ENCODE measurements around the gene TEK.
"Not testable (repeated sequence)": the region's sequence is repeated elsewhere in the genome, so short reads cannot be mapped to it uniquely, and the experiment has no call there.

TEK gene

DNA sequence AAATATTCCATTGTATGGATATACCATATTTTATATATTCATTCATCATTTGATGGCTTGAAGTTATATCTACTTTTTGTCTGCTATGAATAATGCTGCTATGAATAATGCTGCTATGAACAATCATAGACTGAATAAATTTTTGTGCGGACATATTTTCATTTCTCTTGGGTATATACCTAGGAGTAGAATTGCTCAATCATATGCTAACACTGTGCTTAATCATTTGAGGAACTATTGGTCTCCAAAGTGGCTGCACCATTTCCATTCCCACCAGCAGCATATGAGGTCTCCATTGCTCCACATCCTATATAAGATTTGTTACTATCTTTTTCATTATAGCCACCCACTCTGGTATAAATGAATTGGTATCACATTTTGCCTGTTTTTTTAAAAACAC, 18.3 kb upstream of the TEK start:
- Histone ChIP-seq H3K4me1 (ENCODE audit: insufficient read depth, low read length) (peaks cover 10% of the 10 kb centered on the region), H3K4me3 (ENCODE audit: low read depth in 1 of 2, low read length in 2 of 2) (no peak overlapping the region), H3K36me3 (ENCODE audit: insufficient read depth, low read length) (no peaks in the 10 kb centered on the region), H3K9ac (ENCODE audit: low read length) (no peak overlapping the region), H3K27me3 (ENCODE audit: control insufficient read depth in 1 of 2, insufficient read depth in 2 of 2, low read length in 2 of 2) (no peaks in the 10 kb centered on the region), H3K9me3 (ENCODE audit: low read length) (no peaks in the 10 kb centered on the region), H3K27ac (ENCODE audit: low read depth, low read length) (no peak overlapping the region)

DNA sequence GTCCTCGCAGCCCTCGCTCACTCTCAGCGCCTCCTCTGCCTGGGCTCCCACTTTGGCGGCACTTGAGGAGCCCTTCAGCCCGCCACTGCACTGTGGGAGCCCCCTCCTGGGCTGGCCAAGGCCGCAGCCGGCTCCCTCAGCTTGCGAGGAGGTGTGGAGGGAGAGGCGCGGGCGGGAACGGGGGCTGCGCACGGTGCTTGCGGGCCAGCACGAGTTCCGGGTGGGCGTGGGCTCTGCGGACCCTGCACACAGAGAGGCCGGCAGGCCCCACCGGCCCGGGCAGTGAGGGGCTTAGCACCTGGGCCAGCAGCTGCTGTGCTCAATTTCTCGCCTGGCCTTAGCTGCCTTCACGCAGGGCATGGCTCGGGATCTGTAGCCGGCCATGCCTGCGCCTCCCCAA, 16.5 kb upstream of the TEK start:
- H3K4me1 ChIP-seq (ENCODE audit: insufficient read depth, low read length); H3K27ac ChIP-seq (ENCODE audit: low read depth, low read length); H3K36me3 ChIP-seq (ENCODE audit: insufficient read depth, low read length); H3K9me3 ChIP-seq (ENCODE audit: low read length); H3K27me3 ChIP-seq (ENCODE audit: control insufficient read depth in 1 of 2, insufficient read depth in 2 of 2, low read length in 2 of 2); H3K4me3 ChIP-seq (ENCODE audit: low read depth in 1 of 2, low read length in 2 of 2); H3K9ac ChIP-seq (ENCODE audit: low read length): not testable (repeated sequence)

DNA sequence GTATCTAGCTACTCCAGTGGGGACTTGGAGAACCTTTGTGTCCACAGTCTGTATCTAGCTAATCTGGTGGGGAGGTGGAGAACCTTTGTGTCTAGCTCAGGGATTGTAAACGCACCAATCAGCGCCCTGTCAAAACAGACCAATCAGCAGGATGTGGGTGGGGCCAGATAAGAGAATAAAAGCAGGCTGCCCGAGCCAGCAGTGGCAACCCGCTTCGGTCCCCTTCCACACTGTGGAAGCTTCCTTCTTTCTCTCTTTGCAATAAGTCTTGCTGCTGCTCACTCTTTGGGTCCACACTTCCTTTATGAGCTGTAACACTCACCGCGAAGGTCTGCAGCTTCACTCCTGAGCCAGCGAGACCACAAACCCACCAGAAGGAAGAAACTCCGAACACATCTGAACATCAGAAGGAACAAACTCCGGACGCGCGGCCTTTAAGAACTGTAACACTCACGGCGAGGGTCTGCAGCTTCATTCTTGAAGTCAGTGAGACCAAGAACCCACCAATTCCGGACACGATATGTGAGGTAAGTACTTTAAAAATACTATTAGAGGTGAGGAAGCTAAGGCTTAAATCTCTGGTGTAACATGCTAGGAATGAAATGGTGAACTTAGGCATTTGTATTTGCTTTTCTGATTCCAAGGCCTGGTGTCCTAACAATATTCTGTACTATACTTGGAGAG, 15.5 kb upstream of the TEK start:
- not testable (repeated sequence) for H3K36me3 ChIP-seq (ENCODE audit: insufficient read depth, low read length); H3K4me1 ChIP-seq (ENCODE audit: insufficient read depth, low read length); H3K9ac ChIP-seq (ENCODE audit: low read length); H3K27ac ChIP-seq (ENCODE audit: low read depth, low read length); H3K4me3 ChIP-seq (ENCODE audit: low read depth in 1 of 2, low read length in 2 of 2); H3K27me3 ChIP-seq (ENCODE audit: control insufficient read depth in 1 of 2, insufficient read depth in 2 of 2, low read length in 2 of 2); H3K9me3 ChIP-seq (ENCODE audit: low read length)

DNA sequence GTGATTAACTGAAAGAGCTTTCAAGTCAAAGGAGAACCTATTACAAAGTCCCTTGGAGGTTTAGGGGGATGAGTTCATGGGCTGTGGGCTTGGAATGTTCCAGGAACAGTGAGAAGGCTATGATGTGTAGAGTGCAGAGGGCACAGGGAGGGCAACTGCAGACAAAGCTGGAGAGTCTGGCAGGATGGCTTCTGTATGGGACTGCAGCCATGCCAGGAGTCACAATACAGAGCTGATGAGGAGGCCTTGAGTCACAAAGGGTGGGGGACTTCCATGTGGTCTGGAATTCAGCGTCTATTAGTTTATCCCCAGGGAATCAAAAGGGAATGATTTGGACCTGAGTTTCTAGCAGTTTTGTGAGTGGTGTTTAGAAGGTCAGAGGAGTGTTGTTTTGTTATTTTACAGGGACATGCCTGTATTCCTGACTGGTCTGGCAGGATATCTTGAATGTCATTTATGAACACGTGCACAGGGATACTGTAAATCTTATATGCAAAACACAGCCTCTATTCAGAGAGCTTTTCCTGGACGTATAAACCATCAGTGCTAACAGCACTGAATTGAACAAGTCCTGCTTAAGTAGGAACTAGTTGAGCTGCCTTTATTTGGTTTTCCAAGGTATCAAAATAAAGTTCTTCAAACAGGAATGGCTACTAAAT, 14.3 kb upstream of the TEK start:
- Histone ChIP-seq H3K4me1 (ENCODE audit: insufficient read depth, low read length) (no peaks in the 10 kb centered on the region), H3K9ac (ENCODE audit: low read length) (no peak overlapping the region), H3K36me3 (ENCODE audit: insufficient read depth, low read length) (no peaks in the 10 kb centered on the region), H3K27ac (ENCODE audit: low read depth, low read length) (no peak overlapping the region), H3K9me3 (ENCODE audit: low read length) (no peaks in the 10 kb centered on the region), H3K27me3 (ENCODE audit: control insufficient read depth in 1 of 2, insufficient read depth in 2 of 2, low read length in 2 of 2) (no peaks in the 10 kb centered on the region), H3K4me3 (ENCODE audit: low read depth in 1 of 2, low read length in 2 of 2) (no peak overlapping the region)

DNA sequence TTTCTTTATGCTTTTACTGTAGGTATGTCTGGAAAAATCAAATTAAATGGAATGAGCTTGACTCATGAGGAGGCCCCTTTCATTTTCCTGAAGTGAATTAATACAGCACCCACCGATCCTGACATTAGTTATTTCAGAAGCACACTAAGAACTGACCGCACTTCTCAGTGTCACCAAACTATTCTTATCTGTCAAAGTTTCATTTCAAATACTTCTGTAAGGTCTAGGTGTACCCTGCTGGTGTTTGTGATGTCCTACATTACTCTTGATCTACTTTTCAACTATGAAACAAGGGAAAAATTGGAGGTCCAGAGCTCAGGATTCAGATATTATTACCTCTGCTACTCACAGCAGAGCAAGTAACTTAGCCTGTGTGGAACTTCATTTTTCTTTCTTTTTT, 1.8 kb upstream of the TEK start:
- no peaks in the 10 kb centered on the region for H3K4me1 ChIP-seq (ENCODE audit: insufficient read depth, low read length)
- no peaks in the 10 kb centered on the region for H3K9me3 ChIP-seq (ENCODE audit: low read length)
- no peak overlapping the region for H3K4me3 ChIP-seq (ENCODE audit: low read depth in 1 of 2, low read length in 2 of 2)
- H3K27ac ChIP-seq (ENCODE audit: low read depth, low read length) = no peak overlapping the region
- H3K36me3 ChIP-seq (ENCODE audit: insufficient read depth, low read length) = no peaks in the 10 kb centered on the region
- H3K27me3 ChIP-seq (ENCODE audit: control insufficient read depth in 1 of 2, insufficient read depth in 2 of 2, low read length in 2 of 2) = no peaks in the 10 kb centered on the region
- H3K9ac ChIP-seq (ENCODE audit: low read length) = no peak overlapping the region

DNA sequence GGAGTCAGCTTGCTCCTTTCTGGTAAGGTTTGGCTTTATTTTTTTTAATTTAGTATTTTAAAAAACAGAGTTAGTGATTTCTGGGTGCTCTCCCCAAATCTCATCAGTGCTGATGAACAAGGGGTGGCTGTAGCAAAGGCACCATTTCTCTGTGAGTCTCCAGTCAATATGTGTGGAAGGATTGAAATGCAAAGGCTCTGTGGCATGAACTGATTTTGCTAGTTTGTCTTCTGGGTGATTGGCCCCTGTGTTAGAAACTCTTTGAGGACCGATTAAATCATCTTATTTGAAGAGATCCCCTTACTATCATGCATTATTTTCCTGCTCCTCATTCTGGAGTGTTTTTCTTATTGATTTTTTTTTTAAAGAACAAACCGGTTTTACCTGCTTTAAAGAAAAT, 596 bp downstream of the TEK start:
- Histone ChIP-seq H3K27ac (ENCODE audit: low read depth, low read length) (no peak overlapping the region), H3K9me3 (ENCODE audit: low read length) (no peaks in the 10 kb centered on the region), H3K9ac (ENCODE audit: low read length) (no peak overlapping the region), H3K27me3 (ENCODE audit: control insufficient read depth in 1 of 2, insufficient read depth in 2 of 2, low read length in 2 of 2) (no peaks in the 10 kb centered on the region), H3K4me3 (ENCODE audit: low read depth in 1 of 2, low read length in 2 of 2) (no peak overlapping the region), H3K4me1 (ENCODE audit: insufficient read depth, low read length) (no peaks in the 10 kb centered on the region), H3K36me3 (ENCODE audit: insufficient read depth, low read length) (no peaks in the 10 kb centered on the region)

DNA sequence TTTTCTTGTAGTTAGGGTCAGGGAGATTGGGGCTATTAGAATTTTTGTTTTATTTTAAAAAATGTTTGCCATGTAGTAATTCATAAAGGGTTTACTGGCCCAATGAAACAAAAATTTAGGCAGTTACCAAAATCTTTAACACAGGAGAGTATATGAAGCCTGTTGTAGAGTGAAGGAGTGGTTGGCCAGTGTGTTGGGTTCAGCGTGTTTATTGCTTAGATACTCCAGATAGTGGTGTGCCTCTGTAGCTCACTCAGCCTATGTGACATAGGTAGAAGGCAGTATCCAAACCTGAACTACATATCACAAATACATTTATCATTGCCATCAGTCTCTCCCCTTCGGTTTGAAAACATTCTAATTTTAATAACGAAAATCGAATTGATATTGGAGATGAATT, 1.2 kb downstream of the TEK start:
- no peaks in the 10 kb centered on the region for H3K4me1 ChIP-seq (ENCODE audit: insufficient read depth, low read length)
- no peak overlapping the region for H3K9ac ChIP-seq (ENCODE audit: low read length)
- no peak overlapping the region for H3K27ac ChIP-seq (ENCODE audit: low read depth, low read length)
- no peaks in the 10 kb centered on the region for H3K27me3 ChIP-seq (ENCODE audit: control insufficient read depth in 1 of 2, insufficient read depth in 2 of 2, low read length in 2 of 2)
- no peak overlapping the region for H3K4me3 ChIP-seq (ENCODE audit: low read depth in 1 of 2, low read length in 2 of 2)
- no peaks in the 10 kb centered on the region for H3K36me3 ChIP-seq (ENCODE audit: insufficient read depth, low read length)
- H3K9me3 ChIP-seq (ENCODE audit: low read length) = no peaks in the 10 kb centered on the region

DNA sequence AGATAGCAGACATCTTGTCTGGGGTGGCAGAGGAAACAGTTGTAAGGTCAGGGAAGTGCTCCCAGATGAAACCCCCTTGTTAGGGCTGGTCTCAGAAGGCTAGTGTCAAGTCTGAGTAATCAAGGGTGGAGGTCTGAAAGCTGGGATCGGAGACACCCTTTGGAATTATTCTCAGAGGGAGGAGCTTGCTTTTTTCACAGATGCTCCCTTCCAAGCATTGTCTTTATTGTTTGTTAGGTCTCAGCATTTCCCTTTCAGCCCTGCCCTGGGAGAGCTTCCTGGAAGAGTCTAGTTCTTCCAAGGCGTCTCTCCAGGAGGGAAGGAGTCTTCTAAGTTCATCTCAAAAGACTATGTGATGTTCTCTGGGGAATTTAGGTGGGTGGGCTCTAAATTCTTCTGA, 3.2 kb downstream of the TEK start:
- Histone ChIP-seq H3K4me3 (ENCODE audit: low read depth in 1 of 2, low read length in 2 of 2) (no peak overlapping the region), H3K27me3 (ENCODE audit: control insufficient read depth in 1 of 2, insufficient read depth in 2 of 2, low read length in 2 of 2) (no peaks in the 10 kb centered on the region), H3K36me3 (ENCODE audit: insufficient read depth, low read length) (no peaks in the 10 kb centered on the region), H3K4me1 (ENCODE audit: insufficient read depth, low read length) (no peaks in the 10 kb centered on the region), H3K9ac (ENCODE audit: low read length) (no peak overlapping the region), H3K9me3 (ENCODE audit: low read length) (no peaks in the 10 kb centered on the region), H3K27ac (ENCODE audit: low read depth, low read length) (no peak overlapping the region)

DNA sequence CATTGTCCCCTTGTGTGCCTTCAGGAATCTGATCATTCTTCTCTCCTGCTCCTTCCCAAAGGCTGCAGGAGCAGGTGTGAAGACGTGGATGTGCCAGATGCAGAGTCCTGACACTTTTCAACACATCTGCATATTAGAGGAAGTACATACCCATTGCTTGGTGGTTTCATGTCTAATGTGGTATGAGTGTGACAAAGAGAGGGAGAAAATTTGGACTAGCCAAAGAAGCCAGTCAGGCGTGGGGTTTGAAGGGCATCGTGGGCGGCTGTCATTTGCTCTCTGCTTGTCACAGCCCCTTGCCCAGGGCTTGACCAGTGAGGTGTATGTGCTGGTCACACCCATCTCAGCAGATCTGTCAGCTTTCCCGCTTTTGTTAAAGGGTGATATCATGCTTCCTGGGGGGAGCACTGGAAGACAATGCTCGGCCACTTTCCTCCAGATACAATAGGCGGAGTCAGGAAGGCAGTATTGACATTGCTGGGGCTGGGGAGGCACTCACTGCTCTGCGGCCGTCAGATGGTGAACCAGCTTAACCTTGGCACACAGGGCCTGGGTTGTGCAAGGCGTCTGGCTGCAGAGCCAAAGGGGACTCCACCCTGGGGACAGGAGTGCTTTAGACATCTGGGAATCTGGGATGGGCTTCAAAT, 8.6 kb downstream of the TEK start:
- no peaks in the 10 kb centered on the region for H3K36me3 ChIP-seq (ENCODE audit: insufficient read depth, low read length)
- H3K9me3 ChIP-seq (ENCODE audit: low read length) = no peaks in the 10 kb centered on the region
- H3K4me3 ChIP-seq (ENCODE audit: low read depth in 1 of 2, low read length in 2 of 2) = no peak overlapping the region
- H3K9ac ChIP-seq (ENCODE audit: low read length) = no peak overlapping the region
- no peaks in the 10 kb centered on the region for H3K27me3 ChIP-seq (ENCODE audit: control insufficient read depth in 1 of 2, insufficient read depth in 2 of 2, low read length in 2 of 2)
- H3K27ac ChIP-seq (ENCODE audit: low read depth, low read length) = no peak overlapping the region
- no peaks in the 10 kb centered on the region for H3K4me1 ChIP-seq (ENCODE audit: insufficient read depth, low read length)

DNA sequence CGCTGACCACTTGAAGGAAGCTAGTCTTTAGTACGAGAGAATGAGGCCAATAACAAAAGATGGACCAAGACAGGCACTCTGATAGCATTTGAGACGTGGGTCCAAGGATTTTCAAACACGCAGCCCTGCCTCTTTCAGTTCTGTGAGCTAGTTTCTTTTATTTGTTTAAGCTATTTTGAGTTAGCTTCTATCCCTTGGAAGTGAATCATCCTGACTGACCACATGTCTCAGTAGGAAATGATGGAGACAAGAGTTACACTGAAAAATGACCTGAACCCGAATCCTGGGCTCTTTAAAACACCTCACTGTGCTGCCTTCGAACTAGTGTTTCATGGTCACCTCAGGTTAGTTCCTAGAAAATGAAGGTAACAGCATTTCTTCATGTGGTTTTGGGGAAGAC, 9.9 kb downstream of the TEK start:
- H3K27me3 ChIP-seq (ENCODE audit: control insufficient read depth in 1 of 2, insufficient read depth in 2 of 2, low read length in 2 of 2) = no peaks in the 10 kb centered on the region
- H3K9ac ChIP-seq (ENCODE audit: low read length) = no peak overlapping the region
- H3K4me1 ChIP-seq (ENCODE audit: insufficient read depth, low read length) = no peaks in the 10 kb centered on the region
- no peak overlapping the region for H3K27ac ChIP-seq (ENCODE audit: low read depth, low read length)
- no peaks in the 10 kb centered on the region for H3K36me3 ChIP-seq (ENCODE audit: insufficient read depth, low read length)
- H3K4me3 ChIP-seq (ENCODE audit: low read depth in 1 of 2, low read length in 2 of 2) = no peak overlapping the region
- H3K9me3 ChIP-seq (ENCODE audit: low read length) = no peaks in the 10 kb centered on the region

DNA sequence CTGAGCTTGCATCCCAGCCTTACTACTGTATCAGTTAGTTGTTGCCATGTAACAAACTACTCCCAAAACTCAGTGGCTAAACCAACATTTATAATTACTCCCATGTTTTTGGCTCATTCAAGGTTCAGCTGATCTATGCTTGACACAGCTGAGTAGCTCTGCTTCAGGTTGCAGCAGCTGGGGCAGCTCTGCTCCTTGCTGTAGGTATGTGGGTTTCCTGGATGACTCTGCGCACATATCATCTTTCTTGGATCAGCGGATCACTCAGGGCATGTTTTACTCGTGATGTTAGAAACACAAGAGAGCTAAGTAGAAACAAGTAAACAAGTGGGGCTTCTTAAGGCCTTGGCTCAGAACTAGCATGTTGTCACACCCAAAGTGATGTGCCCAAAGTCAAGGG, 15.1 kb downstream of the TEK start:
- H3K4me3 ChIP-seq (ENCODE audit: low read depth in 1 of 2, low read length in 2 of 2) = no peak overlapping the region
- no peak overlapping the region for H3K9ac ChIP-seq (ENCODE audit: low read length)
- H3K27ac ChIP-seq (ENCODE audit: low read depth, low read length) = no peak overlapping the region
- H3K36me3 ChIP-seq (ENCODE audit: insufficient read depth, low read length) = no peaks in the 10 kb centered on the region
- H3K9me3 ChIP-seq (ENCODE audit: low read length) = no peaks in the 10 kb centered on the region
- peaks cover 29% of the 10 kb centered on the region for H3K4me1 ChIP-seq (ENCODE audit: insufficient read depth, low read length)
- H3K27me3 ChIP-seq (ENCODE audit: control insufficient read depth in 1 of 2, insufficient read depth in 2 of 2, low read length in 2 of 2) = no peaks in the 10 kb centered on the region

DNA sequence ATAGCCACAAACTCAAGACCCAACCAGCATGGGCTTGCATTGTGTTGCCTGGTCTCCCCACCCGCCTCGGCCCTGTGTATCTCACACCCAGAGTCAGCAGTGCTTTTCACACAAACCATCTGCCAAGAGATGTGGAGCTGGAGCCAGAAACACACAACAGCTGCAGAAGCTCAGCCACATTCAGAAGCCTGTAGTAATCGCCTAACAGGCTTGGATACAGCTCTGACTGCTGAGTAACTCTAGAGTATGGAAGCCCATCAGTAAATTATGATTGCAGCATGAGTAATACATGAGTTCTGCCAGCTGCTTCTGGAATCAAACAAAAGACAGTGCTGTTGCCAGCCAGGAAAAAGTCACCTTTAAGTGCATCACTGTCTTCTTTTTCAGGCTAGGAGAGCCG, 16.0 kb downstream of the TEK start:
- Histone ChIP-seq H3K27ac (ENCODE audit: low read depth, low read length) (peak overlapping the region; percentile 39), H3K4me1 (ENCODE audit: insufficient read depth, low read length) (peaks cover 29% of the 10 kb centered on the region)

More for the DNA sequence above, 16.0 kb downstream of the TEK start:
- Histone ChIP-seq H3K9me3 (ENCODE audit: low read length) (no peaks in the 10 kb centered on the region), H3K9ac (ENCODE audit: low read length) (no peak overlapping the region), H3K36me3 (ENCODE audit: insufficient read depth, low read length) (no peaks in the 10 kb centered on the region), H3K27me3 (ENCODE audit: control insufficient read depth in 1 of 2, insufficient read depth in 2 of 2, low read length in 2 of 2) (no peaks in the 10 kb centered on the region), H3K4me3 (ENCODE audit: low read depth in 1 of 2, low read length in 2 of 2) (peak overlapping the region in 1 of 2 donors; percentile 19)

Measured in muscle layer of colon (tissue), 2 donors.